HFF-Myc (cell line): ENCODE results near the gene KLK5.
"Not testable (repeated sequence)": the region's sequence is repeated elsewhere in the genome, so short reads cannot be mapped to it uniquely, and the experiment has no call there.

Source experiments
- DNase-seq: peaks from one replicate; pipeline ENCODE4 v3.0.0-alpha.2; 2011; ENCODE audit warnings: low read depth; ENCODE audit errors: extremely low read depth
- H3K4me3 ChIP-seq: replicated peaks from 2 replicates; pipeline ENCODE4 v1.5.1; 2011; ENCODE audit warnings: low read depth, mild to moderate bottlenecking, control low read depth, low read length
- TF ChIP-seq, protein P1 (sequence below): IDR thresholded peaks from 2 replicates; pipeline ENCODE4 v1.5.1; 2012; ENCODE audit warnings: mild to moderate bottlenecking, low read depth, low read length, control low read depth; ENCODE audit errors: missing control alignments

KLK5 gene

DNA sequence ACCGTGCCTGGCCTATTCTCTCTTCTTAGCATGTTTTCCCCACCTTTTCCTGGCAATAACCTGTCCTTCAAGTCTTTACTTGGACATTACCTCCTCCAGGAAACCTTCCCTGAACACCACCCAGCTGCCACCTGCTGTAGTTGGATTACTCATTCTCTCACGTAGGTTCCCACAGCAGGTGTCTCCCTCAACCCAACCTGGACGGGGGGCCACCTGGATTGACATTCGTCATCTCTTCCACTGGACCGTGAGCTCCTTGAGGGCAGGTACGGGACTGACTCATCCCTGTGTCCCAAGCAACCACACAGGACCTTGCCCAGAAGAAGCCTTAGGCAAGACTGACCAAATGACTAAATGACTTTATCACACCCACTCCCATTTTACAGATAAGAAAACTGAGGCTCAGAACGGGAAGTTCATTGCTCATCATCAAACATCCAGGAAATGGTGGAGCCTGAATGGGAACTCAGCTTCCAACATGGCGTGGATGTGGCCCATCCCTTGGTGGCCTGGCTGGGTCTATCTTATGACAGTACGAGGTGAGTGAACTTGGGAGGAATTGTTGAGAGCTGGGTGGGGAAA lies 20.0 kb upstream of the KLK5 start:
- DNase-seq = no peak
- H3K4me3 ChIP-seq = no peak overlapping the region
- TF ChIP-seq, protein P1, sequence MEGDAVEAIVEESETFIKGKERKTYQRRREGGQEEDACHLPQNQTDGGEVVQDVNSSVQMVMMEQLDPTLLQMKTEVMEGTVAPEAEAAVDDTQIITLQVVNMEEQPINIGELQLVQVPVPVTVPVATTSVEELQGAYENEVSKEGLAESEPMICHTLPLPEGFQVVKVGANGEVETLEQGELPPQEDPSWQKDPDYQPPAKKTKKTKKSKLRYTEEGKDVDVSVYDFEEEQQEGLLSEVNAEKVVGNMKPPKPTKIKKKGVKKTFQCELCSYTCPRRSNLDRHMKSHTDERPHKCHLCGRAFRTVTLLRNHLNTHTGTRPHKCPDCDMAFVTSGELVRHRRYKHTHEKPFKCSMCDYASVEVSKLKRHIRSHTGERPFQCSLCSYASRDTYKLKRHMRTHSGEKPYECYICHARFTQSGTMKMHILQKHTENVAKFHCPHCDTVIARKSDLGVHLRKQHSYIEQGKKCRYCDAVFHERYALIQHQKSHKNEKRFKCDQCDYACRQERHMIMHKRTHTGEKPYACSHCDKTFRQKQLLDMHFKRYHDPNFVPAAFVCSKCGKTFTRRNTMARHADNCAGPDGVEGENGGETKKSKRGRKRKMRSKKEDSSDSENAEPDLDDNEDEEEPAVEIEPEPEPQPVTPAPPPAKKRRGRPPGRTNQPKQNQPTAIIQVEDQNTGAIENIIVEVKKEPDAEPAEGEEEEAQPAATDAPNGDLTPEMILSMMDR = no peak

- H3K4me3 ChIP-seq, DNase-seq: not testable (repeated sequence)
Observed at GRCh38 chr19:50969810-50970209, 17.0 kb upstream of the KLK5 start.

DNA sequence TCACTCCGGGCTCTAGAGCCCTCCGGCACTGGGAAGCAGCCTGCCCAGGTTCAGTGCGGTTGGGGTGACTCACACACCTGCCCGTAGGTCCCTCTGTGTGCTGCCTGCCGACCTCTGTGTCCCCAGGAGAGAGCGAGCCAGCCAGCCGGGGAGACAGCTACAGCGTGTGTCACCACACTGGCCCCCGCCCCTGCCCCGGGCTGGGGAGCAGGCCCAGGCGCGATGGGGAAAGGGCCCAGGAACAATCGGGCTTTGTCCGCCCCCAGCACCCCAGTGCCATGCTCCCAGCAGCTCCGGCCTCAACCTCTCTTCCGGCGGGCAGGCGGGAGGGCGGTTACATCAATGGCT lies 16.5 kb upstream of the KLK5 start, which contains the start of gene KLK6:
Gene KLK6 (minus strand): TSS at position 179 of the 348 bp plus-strand sequence. CDS start 1,487 bp downstream, outside the sequence.
- H3K4me3 ChIP-seq = no peak within 1 kb of the TSS
- TF ChIP-seq, protein P1 = no peak
- DNase-seq = no peak

DNA sequence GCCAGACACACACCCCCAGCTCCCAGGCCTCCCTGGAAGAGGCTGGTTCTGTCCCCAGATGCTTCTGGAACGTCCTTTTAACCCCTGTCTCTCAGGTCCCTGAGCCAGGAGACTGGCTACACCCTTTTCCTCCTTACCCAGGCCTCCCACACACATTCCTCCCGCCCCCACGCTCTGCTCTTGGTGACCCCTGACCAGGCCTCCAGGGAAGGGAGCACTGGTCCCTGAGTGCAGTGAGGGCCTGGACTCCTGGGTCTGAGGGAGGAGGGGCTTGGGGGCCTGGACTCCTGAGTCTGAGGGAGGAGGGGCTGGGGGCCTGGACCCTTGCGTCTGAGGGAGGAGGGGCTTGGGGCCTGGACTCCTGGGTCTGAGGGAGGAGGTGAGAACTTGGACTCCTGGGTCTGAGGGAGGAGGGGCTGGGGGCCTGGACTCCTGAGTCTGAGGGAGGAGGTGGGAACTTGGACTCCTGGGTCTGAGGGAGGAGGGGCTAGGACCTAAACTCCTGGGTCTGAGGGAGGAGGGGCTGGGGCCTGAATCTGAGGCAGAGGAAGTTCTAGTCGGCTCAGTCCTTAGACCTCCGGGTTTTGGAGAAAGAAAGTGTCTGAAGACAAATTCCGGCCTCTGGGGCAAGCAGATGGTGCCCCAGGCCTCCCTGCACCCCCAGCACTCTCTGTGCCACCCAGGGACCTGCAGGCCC lies 16.0 kb upstream of the KLK5 start:
- TF ChIP-seq, protein P1 = no peak
- H3K4me3 ChIP-seq = no peak overlapping the region
- DNase-seq = no peak

DNA sequence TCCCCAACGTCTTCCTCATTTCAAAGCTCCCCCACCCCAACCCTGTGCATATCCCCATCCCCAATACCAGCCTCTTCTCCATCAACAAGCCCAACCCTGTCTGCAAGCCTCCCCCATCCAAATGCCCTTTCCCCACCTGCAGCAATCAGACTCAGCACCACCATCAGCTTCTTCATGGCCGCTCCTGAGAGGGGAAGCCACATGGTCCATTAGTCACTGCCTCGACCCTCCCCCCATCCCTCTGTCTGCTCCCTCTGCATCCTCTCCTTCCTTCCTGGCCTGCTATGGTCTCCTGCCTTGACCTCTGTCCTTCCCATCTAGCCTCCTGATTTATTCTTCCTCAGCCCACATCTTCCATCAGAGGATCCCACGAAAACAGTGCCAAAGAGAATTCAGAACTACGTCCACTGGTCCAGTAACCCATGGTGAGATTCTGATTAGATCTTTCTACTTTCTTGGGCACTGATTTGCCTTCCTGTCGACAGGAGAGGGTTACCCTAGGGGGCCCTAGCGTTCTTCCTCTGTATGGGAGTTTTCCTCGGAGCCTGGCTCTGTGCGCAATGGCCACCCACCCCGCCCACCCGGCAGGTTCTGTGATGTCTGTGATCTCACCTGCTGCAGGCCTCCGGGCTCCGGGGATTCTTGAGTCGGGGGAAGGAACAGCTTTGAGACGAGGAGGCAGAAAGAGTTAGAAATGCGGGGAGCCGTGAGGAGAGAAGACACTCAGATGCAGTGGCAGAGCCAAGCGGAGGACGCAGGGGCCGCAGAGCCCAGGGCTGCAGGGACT lies 15.3 kb upstream of the KLK5 start:
- DNase-seq = no peak
- TF ChIP-seq, protein P1 = no peak
- H3K4me3 ChIP-seq = no peak overlapping the region

DNA sequence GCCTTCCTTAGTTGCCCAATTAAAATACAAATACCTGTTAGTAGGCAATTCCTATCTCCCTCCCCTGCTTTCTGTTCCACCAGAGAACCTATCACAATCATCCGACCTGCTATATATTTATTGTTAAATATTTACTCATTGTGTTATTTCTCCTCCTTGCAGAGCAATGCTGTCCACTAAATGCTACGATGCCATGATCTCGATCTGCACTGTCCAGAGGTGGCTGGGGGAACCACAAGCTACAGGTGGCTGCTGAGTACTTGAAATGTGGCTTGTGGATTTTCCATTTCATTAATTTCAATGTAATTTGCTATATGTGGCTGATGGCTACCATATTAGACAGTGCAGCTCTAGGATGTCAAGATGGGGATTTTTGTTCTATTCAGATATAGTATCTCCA lies 11.4 kb upstream of the KLK5 start:
- H3K4me3 ChIP-seq = no peak overlapping the region
- TF ChIP-seq, protein P1 = no peak
- DNase-seq = no peak

GRCh38 chr19:50963381-50963780 lies 10.5 kb upstream of the KLK5 start:
- no peak for DNase-seq
- TF ChIP-seq, protein P1 = no peak
- H3K4me3 ChIP-seq = no peak overlapping the region
